Panc1 (cell line): Measurements from ENCODE around the gene ZKSCAN8. TPM values are rescaled to one million over a fixed set of nuclear protein-coding genes. Genes with fewer than 3 reads are reported as not detected.

Experiments
- ATAC-seq: fragments of 200-7000 bp; cut with Tn5 transposase; 2 replicates; pipeline ENCODE4 v1.9.1; 2020; ENCODE audit warnings: mild to moderate bottlenecking, moderate library complexity
- BruUV-seq: library from RNA; stranded (reverse); fragments of 400-500 nt; replicated peaks from 2 replicates; lab custom pipeline; 2021; lab: Mats Ljungman, UMichigan
- CTCF ChIA-PET: fragments of 300-600 bp; sonication (Branson Sonifier 250); formaldehyde crosslinking; loops from one replicate; lab custom pipeline; 2022; ENCODE audit warnings: antibody characterized with exemption; lab: Charles Lee
- POLR2A ChIA-PET: fragments of 300-600 bp; sonication (Branson Sonifier 250); formaldehyde crosslinking; loops from one replicate; lab custom pipeline; 2022; ENCODE audit warnings: antibody characterized with exemption; lab: Charles Lee
- DNase-seq: peaks from one replicate; pipeline ENCODE4 v3.0.0-alpha.2; 2010; ENCODE audit warnings: low read depth, low spot score
- H3K27ac ChIP-seq: 2 replicates; pipeline ENCODE4 v1.5.1; 2011; ENCODE audit warnings: mild to moderate bottlenecking, low read length, inconsistent platforms
- H3K27me3 ChIP-seq: fragments of 200-500 bp; sonication (Bioruptor generic); 2 replicates; pipeline ENCODE4 v1.6.0; 2014; ENCODE audit warnings: low read length, inconsistent platforms; ENCODE audit not compliant: control insufficient read depth, insufficient read depth
- H3K36me3 ChIP-seq: fragments of 200-500 bp; sonication (Bioruptor generic); 2 replicates; pipeline ENCODE4 v1.5.1; 2014; ENCODE audit warnings: inconsistent platforms, mild to moderate bottlenecking, low read length, moderate library complexity; ENCODE audit not compliant: control insufficient read depth, insufficient read depth
- H3K4me1 ChIP-seq: 2 replicates; pipeline ENCODE4 v1.5.1; 2011; ENCODE audit warnings: inconsistent platforms, mild to moderate bottlenecking, low read length, moderate library complexity; ENCODE audit not compliant: control insufficient read depth, insufficient read depth
- H3K4me3 ChIP-seq, 2 experiments: 2 replicates each; pipeline ENCODE4 v1.5.1; 2011 to 2012; ENCODE audit warnings: low read depth in 2 of 2, low read length in 2 of 2, mild to moderate bottlenecking in 2 of 2, inconsistent platforms in 1 of 2, moderate library complexity in 1 of 2
- H3K9me3 ChIP-seq: fragments of 200-500 bp; sonication (Bioruptor generic); 2 replicates; pipeline ENCODE4 v1.5.1; 2014; ENCODE audit warnings: low read depth, mild to moderate bottlenecking, inconsistent platforms, low read length, moderate library complexity; ENCODE audit not compliant: control insufficient read depth, insufficient read depth
- POLR2AphosphoS5 ChIP-seq: IDR thresholded peaks from 2 replicates; pipeline ENCODE4 v1.6.1; 2012; ENCODE audit warnings: mild to moderate bottlenecking, low read depth, low read length, moderate library complexity
- SIN3A ChIP-seq: IDR thresholded peaks from 2 replicates; pipeline ENCODE4 v1.6.1; 2012; ENCODE audit warnings: low read depth, mild to moderate bottlenecking, low read length, moderate library complexity, borderline replicate concordance; ENCODE audit not compliant: insufficient read depth
- TCF7L2 ChIP-seq: IDR thresholded peaks from 2 replicates; pipeline ENCODE4 v1.6.1; 2011; ENCODE audit warnings: mild to moderate bottlenecking, low read depth, low read length, inconsistent platforms
- in situ Hi-C: cut with HindIII; loops from 2 replicates; pipeline ENCODE4 v1.10.0; 2016; ENCODE audit warnings: low sequenced_read_pairs, low pct_unique_long_range_greater_than_20kb
- intact Hi-C: fragments of 100-400 bp; cut with micrococcal nuclease; formaldehyde crosslinking; loops from one replicate; pipeline ENCODE4 v1.10.0; 2022; ENCODE audit not compliant: unreplicated experiment
- total RNA-seq: library from RNA; stranded (reverse); gene quantifications from one replicate; pipeline ENCODE4 v1.2.1, GENCODE V29; 2021; ENCODE audit not compliant: unreplicated experiment
- TF ChIP-seq, protein P1 (sequence below): fragments of 450-650 bp; IDR thresholded peaks from 2 replicates; pipeline ENCODE4 v1.5.1; 2017; ENCODE audit warnings: mild to moderate bottlenecking
- TF ChIP-seq, protein P2 (sequence below), 2 experiments: IDR thresholded peaks; 2 replicates each; pipeline ENCODE4 v1.6.1; 2011 to 2012; ENCODE audit warnings: low read depth in 2 of 2, control low read depth in 1 of 2, low read length in 1 of 2, mild to moderate bottlenecking in 1 of 2, moderate library complexity in 1 of 2; ENCODE audit not compliant: insufficient read depth in 1 of 2

Gene ZKSCAN8
- total RNA-seq, 1 experiment from 2014 or later = 18.4 TPM

DNA sequence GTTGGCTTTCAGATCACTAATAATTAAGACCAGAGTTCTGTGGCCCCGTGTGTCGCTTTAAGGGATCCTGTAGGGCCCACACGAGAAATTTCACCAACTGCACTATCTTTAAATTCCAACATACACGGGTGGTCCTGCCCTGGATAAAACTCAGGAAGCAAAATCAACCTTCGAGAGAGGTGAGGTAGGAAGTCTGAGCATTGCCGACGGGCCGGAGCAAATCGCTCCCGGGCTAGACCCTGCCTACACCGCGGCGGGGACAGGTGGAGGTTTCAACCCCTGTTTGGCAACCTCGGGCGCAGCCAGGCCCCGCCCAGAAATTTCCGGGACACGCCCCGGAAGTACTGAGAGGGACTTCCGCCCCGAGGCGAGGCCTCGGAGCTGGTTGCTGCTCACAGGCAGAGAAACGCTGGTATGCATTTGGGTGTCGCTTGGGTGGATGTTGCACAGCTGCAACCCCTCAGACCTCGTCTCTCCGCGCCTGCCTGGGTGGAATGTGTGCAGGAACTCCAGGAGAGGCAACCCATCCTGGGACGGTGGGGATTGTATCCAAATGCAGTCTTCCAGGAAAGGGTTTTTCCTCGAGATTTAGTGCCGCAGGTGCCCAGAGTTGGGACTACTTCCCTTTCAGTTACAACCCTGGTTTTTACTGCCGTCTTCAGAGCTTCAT is 19.9 kb downstream of the ZKSCAN8 start:
- intact Hi-C loops = no loop called here
- Histone ChIP-seq H3K4me3 (peak overlapping the region; percentile 30 to 51), H3K27ac (no peak overlapping the region), H3K9me3 (no peaks in the 10 kb centered on the region), H3K27me3 (no peaks in the 10 kb centered on the region), H3K36me3 (no peaks in the 10 kb centered on the region), H3K4me1 (no peaks in the 10 kb centered on the region)
- in situ Hi-C loops = no loop called here
- TF ChIP-seq, protein P1, sequence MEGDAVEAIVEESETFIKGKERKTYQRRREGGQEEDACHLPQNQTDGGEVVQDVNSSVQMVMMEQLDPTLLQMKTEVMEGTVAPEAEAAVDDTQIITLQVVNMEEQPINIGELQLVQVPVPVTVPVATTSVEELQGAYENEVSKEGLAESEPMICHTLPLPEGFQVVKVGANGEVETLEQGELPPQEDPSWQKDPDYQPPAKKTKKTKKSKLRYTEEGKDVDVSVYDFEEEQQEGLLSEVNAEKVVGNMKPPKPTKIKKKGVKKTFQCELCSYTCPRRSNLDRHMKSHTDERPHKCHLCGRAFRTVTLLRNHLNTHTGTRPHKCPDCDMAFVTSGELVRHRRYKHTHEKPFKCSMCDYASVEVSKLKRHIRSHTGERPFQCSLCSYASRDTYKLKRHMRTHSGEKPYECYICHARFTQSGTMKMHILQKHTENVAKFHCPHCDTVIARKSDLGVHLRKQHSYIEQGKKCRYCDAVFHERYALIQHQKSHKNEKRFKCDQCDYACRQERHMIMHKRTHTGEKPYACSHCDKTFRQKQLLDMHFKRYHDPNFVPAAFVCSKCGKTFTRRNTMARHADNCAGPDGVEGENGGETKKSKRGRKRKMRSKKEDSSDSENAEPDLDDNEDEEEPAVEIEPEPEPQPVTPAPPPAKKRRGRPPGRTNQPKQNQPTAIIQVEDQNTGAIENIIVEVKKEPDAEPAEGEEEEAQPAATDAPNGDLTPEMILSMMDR = no peak
- TF ChIP-seq POLR2AphosphoS5 = no peak
- TF ChIP-seq TCF7L2 = no peak
- no peak for TF ChIP-seq SIN3A
- TF ChIP-seq, protein P2, sequence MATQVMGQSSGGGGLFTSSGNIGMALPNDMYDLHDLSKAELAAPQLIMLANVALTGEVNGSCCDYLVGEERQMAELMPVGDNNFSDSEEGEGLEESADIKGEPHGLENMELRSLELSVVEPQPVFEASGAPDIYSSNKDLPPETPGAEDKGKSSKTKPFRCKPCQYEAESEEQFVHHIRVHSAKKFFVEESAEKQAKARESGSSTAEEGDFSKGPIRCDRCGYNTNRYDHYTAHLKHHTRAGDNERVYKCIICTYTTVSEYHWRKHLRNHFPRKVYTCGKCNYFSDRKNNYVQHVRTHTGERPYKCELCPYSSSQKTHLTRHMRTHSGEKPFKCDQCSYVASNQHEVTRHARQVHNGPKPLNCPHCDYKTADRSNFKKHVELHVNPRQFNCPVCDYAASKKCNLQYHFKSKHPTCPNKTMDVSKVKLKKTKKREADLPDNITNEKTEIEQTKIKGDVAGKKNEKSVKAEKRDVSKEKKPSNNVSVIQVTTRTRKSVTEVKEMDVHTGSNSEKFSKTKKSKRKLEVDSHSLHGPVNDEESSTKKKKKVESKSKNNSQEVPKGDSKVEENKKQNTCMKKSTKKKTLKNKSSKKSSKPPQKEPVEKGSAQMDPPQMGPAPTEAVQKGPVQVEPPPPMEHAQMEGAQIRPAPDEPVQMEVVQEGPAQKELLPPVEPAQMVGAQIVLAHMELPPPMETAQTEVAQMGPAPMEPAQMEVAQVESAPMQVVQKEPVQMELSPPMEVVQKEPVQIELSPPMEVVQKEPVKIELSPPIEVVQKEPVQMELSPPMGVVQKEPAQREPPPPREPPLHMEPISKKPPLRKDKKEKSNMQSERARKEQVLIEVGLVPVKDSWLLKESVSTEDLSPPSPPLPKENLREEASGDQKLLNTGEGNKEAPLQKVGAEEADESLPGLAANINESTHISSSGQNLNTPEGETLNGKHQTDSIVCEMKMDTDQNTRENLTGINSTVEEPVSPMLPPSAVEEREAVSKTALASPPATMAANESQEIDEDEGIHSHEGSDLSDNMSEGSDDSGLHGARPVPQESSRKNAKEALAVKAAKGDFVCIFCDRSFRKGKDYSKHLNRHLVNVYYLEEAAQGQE (IDR thresholded peaks at IDR 0.05; ENCODE audit: insufficient read depth in 1 of 2, low read depth in 2 of 2, low read length in 1 of 2) = no peak
- DNase-seq = no peak
- POLR2A ChIA-PET = no interaction called here
- peak; percentile 84 for ATAC-seq
- no TSS peak for BruUV-seq
- CTCF ChIA-PET = no interaction called here

DNA sequence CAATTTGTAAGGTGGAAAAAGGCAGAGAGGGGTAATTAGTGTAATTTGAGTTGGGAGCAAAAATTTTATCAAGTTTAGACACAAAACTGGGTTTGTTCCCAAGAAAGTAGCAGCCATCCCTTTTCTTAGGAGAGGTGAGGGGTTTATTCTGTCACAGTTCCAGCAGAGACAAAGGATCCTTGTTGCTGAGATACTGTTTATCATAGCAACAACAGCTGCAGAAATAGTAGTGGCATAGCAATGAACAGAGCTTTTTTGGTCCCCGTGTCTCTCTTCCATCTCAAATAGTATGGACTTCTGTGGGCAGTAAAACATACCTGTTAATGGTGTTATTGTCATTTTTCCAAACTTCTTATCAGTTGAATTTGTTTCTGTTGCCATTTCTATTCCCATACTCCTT is 23.9 kb downstream of the ZKSCAN8 start:
- no TSS peak for BruUV-seq
- no peaks in the 10 kb centered on the region for H3K27me3 ChIP-seq
- no peaks in the 10 kb centered on the region for H3K4me1 ChIP-seq
- no peak overlapping the region for H3K4me3 ChIP-seq
- DNase-seq = no peak
- intact Hi-C loops = no loop called here
- H3K9me3 ChIP-seq = no peaks in the 10 kb centered on the region
- no peaks in the 10 kb centered on the region for H3K36me3 ChIP-seq
- POLR2A ChIA-PET = no interaction called here
- no peak overlapping the region for H3K27ac ChIP-seq
- no peak for ATAC-seq
- in situ Hi-C loops = no loop called here
- CTCF ChIA-PET = no interaction called here
- TF ChIP-seq POLR2AphosphoS5 (no peak), SIN3A (no peak)
- TF ChIP-seq, protein P2 (IDR thresholded peaks at IDR 0.05; ENCODE audit: insufficient read depth in 1 of 2, low read depth in 2 of 2, low read length in 1 of 2) = no peak
- TF ChIP-seq, protein P1 = no peak
